Measurements from ENCODE around the gene RAD23B.

GRCh38 chr9:107348836-107349235 is 65.8 kb downstream of the RAD23B start:
- TF ChIP-seq, protein P1, sequence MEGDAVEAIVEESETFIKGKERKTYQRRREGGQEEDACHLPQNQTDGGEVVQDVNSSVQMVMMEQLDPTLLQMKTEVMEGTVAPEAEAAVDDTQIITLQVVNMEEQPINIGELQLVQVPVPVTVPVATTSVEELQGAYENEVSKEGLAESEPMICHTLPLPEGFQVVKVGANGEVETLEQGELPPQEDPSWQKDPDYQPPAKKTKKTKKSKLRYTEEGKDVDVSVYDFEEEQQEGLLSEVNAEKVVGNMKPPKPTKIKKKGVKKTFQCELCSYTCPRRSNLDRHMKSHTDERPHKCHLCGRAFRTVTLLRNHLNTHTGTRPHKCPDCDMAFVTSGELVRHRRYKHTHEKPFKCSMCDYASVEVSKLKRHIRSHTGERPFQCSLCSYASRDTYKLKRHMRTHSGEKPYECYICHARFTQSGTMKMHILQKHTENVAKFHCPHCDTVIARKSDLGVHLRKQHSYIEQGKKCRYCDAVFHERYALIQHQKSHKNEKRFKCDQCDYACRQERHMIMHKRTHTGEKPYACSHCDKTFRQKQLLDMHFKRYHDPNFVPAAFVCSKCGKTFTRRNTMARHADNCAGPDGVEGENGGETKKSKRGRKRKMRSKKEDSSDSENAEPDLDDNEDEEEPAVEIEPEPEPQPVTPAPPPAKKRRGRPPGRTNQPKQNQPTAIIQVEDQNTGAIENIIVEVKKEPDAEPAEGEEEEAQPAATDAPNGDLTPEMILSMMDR (IDR thresholded peaks at IDR 0.05), result no peak
- TF ChIP-seq POLR2A (IDR thresholded peaks at IDR 0.05) (no peak), EP300 (IDR thresholded peaks at IDR 0.05) (no peak)

All from stomach (tissue), 4 donors.